Liver (tissue), 3 donors: Measurements from ENCODE around the gene ARHGEF1.

Experiments used
- NR2F2 ChIP-seq: IDR thresholded peaks from 2 replicates; pipeline ENCODE4 v1.6.1; 2016; ENCODE audit warnings: antibody characterized with exemption
- RAD21 ChIP-seq, 2 donors: IDR thresholded peaks; 2 replicates each; pipeline ENCODE4 v1.6.1; 2016; ENCODE audit warnings: antibody characterized with exemption in 2 of 2, mild to moderate bottlenecking in 2 of 2
- RXRA ChIP-seq, 2 donors: IDR thresholded peaks; 2 replicates each; pipeline ENCODE4 v1.6.1; 2017 to 2018; ENCODE audit warnings: antibody characterized with exemption in 2 of 2, mild to moderate bottlenecking in 1 of 2
- TAF1 ChIP-seq: conservative IDR thresholded peaks from 2 replicates; pipeline ENCODE4 v1.6.1; 2016; ENCODE audit warnings: antibody characterized with exemption, mild to moderate bottlenecking
- YY1 ChIP-seq: IDR thresholded peaks from 2 replicates; pipeline ENCODE4 v1.6.1; 2016; ENCODE audit warnings: antibody characterized with exemption, mild to moderate bottlenecking
- TF ChIP-seq, protein P1 (sequence below): fragments of 150-350 bp; IDR thresholded peaks from 2 replicates; pipeline ENCODE4 v1.5.1; 2017; ENCODE audit warnings: improper control_type of control experiment, low read depth, low read length; ENCODE audit not compliant: missing input control
- TF ChIP-seq, protein P2 (sequence below): IDR thresholded peaks from 2 replicates; pipeline ENCODE4 v1.6.1; 2016; ENCODE audit warnings: antibody characterized with exemption
- donor health status: healthy.
- donor health status: healthy.

DNA sequence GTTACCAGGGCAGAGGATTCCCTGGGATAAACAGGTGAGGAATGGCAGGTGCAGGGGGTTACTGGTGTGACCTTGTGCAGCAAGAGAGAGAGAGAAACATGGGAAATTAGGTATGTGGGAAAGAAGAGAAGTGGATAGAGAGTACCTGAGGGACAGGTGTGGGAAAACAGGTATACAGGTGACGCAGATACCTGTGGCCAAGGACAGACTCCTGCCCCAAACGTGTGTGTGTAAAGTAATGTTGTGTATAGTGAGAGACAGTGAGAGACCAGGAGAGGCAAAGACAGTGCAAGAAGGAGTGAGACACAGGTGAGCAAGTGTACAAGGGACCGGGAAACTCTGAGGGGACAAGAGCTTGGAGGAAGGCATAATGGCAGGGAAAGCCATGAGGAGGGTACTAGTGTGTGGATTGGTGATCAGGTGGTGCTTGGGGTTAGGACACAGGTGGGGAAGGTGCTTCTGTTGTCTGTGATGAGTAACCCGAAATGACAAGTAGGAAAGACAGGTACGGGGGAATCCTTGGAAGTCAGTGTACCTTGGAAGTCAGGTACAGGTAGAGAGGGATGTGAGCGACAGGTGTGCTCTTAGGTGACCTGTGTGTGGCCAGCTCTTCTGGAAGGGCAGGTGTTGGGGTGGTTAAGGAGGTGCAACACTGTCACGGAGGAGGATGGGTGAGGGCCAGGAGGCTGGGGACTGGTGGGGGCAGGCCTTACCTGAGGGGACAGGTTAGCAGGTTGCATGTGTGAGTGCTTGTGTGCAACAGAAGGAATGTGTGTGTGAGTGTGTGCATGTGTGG is 42.4 kb downstream of the ARHGEF1 start:
- TF ChIP-seq, protein P1, sequence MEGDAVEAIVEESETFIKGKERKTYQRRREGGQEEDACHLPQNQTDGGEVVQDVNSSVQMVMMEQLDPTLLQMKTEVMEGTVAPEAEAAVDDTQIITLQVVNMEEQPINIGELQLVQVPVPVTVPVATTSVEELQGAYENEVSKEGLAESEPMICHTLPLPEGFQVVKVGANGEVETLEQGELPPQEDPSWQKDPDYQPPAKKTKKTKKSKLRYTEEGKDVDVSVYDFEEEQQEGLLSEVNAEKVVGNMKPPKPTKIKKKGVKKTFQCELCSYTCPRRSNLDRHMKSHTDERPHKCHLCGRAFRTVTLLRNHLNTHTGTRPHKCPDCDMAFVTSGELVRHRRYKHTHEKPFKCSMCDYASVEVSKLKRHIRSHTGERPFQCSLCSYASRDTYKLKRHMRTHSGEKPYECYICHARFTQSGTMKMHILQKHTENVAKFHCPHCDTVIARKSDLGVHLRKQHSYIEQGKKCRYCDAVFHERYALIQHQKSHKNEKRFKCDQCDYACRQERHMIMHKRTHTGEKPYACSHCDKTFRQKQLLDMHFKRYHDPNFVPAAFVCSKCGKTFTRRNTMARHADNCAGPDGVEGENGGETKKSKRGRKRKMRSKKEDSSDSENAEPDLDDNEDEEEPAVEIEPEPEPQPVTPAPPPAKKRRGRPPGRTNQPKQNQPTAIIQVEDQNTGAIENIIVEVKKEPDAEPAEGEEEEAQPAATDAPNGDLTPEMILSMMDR = no peak
- TF ChIP-seq, protein P2, sequence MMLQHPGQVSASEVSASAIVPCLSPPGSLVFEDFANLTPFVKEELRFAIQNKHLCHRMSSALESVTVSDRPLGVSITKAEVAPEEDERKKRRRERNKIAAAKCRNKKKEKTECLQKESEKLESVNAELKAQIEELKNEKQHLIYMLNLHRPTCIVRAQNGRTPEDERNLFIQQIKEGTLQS = no peak
- TF ChIP-seq RXRA (IDR thresholded peaks at IDR 0.05) = no peak
- TF ChIP-seq TAF1 = no peak
- TF ChIP-seq YY1 = no peak
- no peak for TF ChIP-seq RAD21 (IDR thresholded peaks at IDR 0.05)
- TF ChIP-seq NR2F2 = no peak
